ENCODE data around the gene ITPR2. TPM values are rescaled to one million over a fixed set of nuclear protein-coding genes. Genes with fewer than 3 reads are reported as not detected.

The ITPR2 gene
- total and polyA plus RNA-seq, 4 donors = 11.7 to 93.3 (median 35.4) TPM

- TF ChIP-seq REST (IDR thresholded peaks at IDR 0.05) (no peak), RAD21 (IDR thresholded peaks at IDR 0.05) (no peak), RXRA (IDR thresholded peaks at IDR 0.05) (no peak), GABPA (IDR thresholded peaks at IDR 0.05 in 1 of 2, conservative IDR thresholded peaks at IDR 0.05 in 1 of 2) (no peak), SP1 (IDR thresholded peaks at IDR 0.05) (no peak), EGR1 (IDR thresholded peaks at IDR 0.05; ENCODE audit: low read depth in 2 of 2) (no peak), ATF3 (IDR thresholded peaks at IDR 0.05) (no peak)
Observed at GRCh38 chr12:26493656-26494055, 339.3 kb downstream of the ITPR2 start (continued).

GRCh38 chr12:26492406-26492805, 340.6 kb downstream of the ITPR2 start:
- 100% methylated on average over 1 of the region's 1 CpG for WGBS
- no peak overlapping the region for H3K4me3 ChIP-seq (ENCODE audit: low read depth in 1 of 3, low read length in 3 of 3)
- no peak overlapping the region for H3K27ac ChIP-seq (ENCODE audit: low read depth in 1 of 2, low read length in 2 of 2)
- no peak for DNase-seq (ENCODE audit: low spot score)
- no peak for TF ChIP-seq EGR1 (IDR thresholded peaks at IDR 0.05; ENCODE audit: low read depth in 2 of 2)
- no peak for TF ChIP-seq NR2F2 (IDR thresholded peaks at IDR 0.05)
- no peak for TF ChIP-seq ATF3 (IDR thresholded peaks at IDR 0.05)
- TF ChIP-seq, protein P1, sequence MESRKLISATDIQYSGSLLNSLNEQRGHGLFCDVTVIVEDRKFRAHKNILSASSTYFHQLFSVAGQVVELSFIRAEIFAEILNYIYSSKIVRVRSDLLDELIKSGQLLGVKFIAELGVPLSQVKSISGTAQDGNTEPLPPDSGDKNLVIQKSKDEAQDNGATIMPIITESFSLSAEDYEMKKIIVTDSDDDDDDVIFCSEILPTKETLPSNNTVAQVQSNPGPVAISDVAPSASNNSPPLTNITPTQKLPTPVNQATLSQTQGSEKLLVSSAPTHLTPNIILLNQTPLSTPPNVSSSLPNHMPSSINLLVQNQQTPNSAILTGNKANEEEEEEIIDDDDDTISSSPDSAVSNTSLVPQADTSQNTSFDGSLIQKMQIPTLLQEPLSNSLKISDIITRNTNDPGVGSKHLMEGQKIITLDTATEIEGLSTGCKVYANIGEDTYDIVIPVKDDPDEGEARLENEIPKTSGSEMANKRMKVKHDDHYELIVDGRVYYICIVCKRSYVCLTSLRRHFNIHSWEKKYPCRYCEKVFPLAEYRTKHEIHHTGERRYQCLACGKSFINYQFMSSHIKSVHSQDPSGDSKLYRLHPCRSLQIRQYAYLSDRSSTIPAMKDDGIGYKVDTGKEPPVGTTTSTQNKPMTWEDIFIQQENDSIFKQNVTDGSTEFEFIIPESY (IDR thresholded peaks at IDR 0.05) = no peak
- H3K9me3 ChIP-seq (ENCODE audit: control insufficient read depth in 4 of 4, low read length in 3 of 4) = no peaks in the 10 kb centered on the region
- no peak overlapping the region for H3K9ac ChIP-seq (ENCODE audit: low read depth in 1 of 2, low read length in 2 of 2)
- H3K27me3 ChIP-seq (ENCODE audit: control insufficient read depth in 4 of 4, insufficient read depth in 4 of 4, low read length in 3 of 4) = no peaks in the 10 kb centered on the region
- H3K36me3 ChIP-seq (ENCODE audit: control insufficient read depth in 4 of 4, insufficient read depth in 3 of 4, low read depth in 1 of 4, low read length in 3 of 4) = peaks cover 0 to 36% (median 17%) of the 10 kb centered on the region in 4 donors
- H3K4me1 ChIP-seq (ENCODE audit: control insufficient read depth in 4 of 4, insufficient read depth in 4 of 4, low read length in 3 of 4) = no peaks in the 10 kb centered on the region

DNA sequence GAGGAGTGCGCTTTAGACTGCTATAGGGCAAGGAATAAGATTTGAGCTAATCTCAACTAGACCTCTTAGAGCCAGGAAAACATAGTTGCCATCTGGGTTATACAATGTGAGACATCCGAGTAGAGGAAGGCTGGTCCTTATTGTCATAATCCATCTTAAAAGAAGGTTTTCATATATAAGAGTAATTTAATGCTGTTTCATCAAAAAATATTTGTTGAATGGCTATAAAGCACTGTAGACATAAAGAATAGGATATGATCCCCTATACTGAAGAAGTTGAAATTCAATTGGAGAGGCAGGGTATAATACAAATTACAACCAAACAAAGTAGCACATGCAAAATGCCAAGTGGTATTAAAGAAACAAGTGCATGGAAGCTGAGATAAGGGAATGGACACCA, 343.1 kb downstream of the ITPR2 start:
- WGBS = over 99% methylated on average over 2 of the region's 2 CpGs
- Histone ChIP-seq H3K9me3 (ENCODE audit: control insufficient read depth in 4 of 4, low read length in 3 of 4) (no peaks in the 10 kb centered on the region), H3K27ac (ENCODE audit: low read depth in 1 of 2, low read length in 2 of 2) (no peak overlapping the region), H3K36me3 (ENCODE audit: control insufficient read depth in 4 of 4, insufficient read depth in 3 of 4, low read depth in 1 of 4, low read length in 3 of 4) (peaks cover 0 to 51% (median 24%) of the 10 kb centered on the region in 4 donors), H3K4me3 (ENCODE audit: low read depth in 1 of 3, low read length in 3 of 3) (no peak overlapping the region), H3K27me3 (ENCODE audit: control insufficient read depth in 4 of 4, insufficient read depth in 4 of 4, low read length in 3 of 4) (no peaks in the 10 kb centered on the region), H3K9ac (ENCODE audit: low read depth in 1 of 2, low read length in 2 of 2) (no peak overlapping the region), H3K4me1 (ENCODE audit: control insufficient read depth in 4 of 4, insufficient read depth in 4 of 4, low read length in 3 of 4) (no peaks in the 10 kb centered on the region)
- TF ChIP-seq YY1 (IDR thresholded peaks at IDR 0.05) = no peak
- no peak for TF ChIP-seq ATF3 (IDR thresholded peaks at IDR 0.05)
- TF ChIP-seq GABPA (IDR thresholded peaks at IDR 0.05 in 1 of 2, conservative IDR thresholded peaks at IDR 0.05 in 1 of 2) = no peak
- TF ChIP-seq, protein P2, sequence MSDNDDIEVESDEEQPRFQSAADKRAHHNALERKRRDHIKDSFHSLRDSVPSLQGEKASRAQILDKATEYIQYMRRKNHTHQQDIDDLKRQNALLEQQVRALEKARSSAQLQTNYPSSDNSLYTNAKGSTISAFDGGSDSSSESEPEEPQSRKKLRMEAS (IDR thresholded peaks at IDR 0.05) = no peak
- no peak for TF ChIP-seq FOXA1 (IDR thresholded peaks at IDR 0.05)
- no peak for TF ChIP-seq TAF1 (conservative IDR thresholded peaks at IDR 0.05)
- no peak for TF ChIP-seq NR2F2 (IDR thresholded peaks at IDR 0.05)
- TF ChIP-seq HNF4G (IDR thresholded peaks at IDR 0.05) = no peak
- no peak for TF ChIP-seq HNF4A (conservative IDR thresholded peaks at IDR 0.05)
- no peak for TF ChIP-seq FOXA2 (IDR thresholded peaks at IDR 0.05)
- no peak for DNase-seq (ENCODE audit: low spot score)
